HG02852 (cell line): ENCODE results near the gene TAF1C.

Experiments used
- ATAC-seq: cut with Tn5 transposase; IDR thresholded peaks from one replicate; pipeline ENCODE4 v1.9.1; 2021; ENCODE audit warnings: mild to moderate bottlenecking, moderate library complexity; ENCODE audit not compliant: unreplicated experiment

Gene TAF1C

GRCh38 chr16:84184775-84185174 lies 2.1 kb downstream of the TAF1C start:
- no peak for ATAC-seq

GRCh38 chr16:84183911-84184591 lies 2.8 kb downstream of the TAF1C start:
- no peak for ATAC-seq

- no peak for ATAC-seq
These were observed 3.3 kb downstream of the TAF1C start for GRCh38 chr16:84183572-84183875.

- ATAC-seq = no peak
These were observed 3.9 kb downstream of the TAF1C start for GRCh38 chr16:84182680-84183571.

GRCh38 chr16:84182104-84182503 lies 4.8 kb downstream of the TAF1C start:
- no peak for ATAC-seq

- no peak for ATAC-seq
These were observed 5.5 kb downstream of the TAF1C start for GRCh38 chr16:84181144-84181915.

- no peak for ATAC-seq
These were observed 6.2 kb downstream of the TAF1C start for GRCh38 chr16:84180519-84181140.

- ATAC-seq = no peak
These were observed 7.1 kb downstream of the TAF1C start for GRCh38 chr16:84179612-84180320.

GRCh38 chr16:84178892-84179611 lies 7.8 kb downstream of the TAF1C start:
- no peak for ATAC-seq

- ATAC-seq = no peak
These were observed 8.6 kb downstream of the TAF1C start for GRCh38 chr16:84178146-84178765.

- no peak for ATAC-seq
These were observed 9.2 kb downstream of the TAF1C start for GRCh38 chr16:84177741-84178073.

GRCh38 chr16:84176192-84177053 lies 10.4 kb downstream of the TAF1C start:
- ATAC-seq = no peak

GRCh38 chr16:84175350-84176081 lies 11.3 kb downstream of the TAF1C start:
- peak; percentile 68 for ATAC-seq

GRCh38 chr16:84174396-84174795 lies 12.5 kb downstream of the TAF1C start:
- ATAC-seq = no peak

GRCh38 chr16:84169765-84170310 lies 17.0 kb downstream of the TAF1C start:
- ATAC-seq = no peak

GRCh38 chr16:84166796-84167695 lies 19.8 kb downstream of the TAF1C start:
- no peak for ATAC-seq

- ATAC-seq = no peak
These were observed 21.1 kb downstream of the TAF1C start for GRCh38 chr16:84165746-84166145.
